ENCODE data around the gene FCHSD2. TPM values are rescaled to one million over a fixed set of nuclear protein-coding genes. Genes with fewer than 3 reads are reported as not detected.

FCHSD2 gene
- polyA plus RNA-seq, 1 donor from 2014 or later: 72.1 TPM

DNA sequence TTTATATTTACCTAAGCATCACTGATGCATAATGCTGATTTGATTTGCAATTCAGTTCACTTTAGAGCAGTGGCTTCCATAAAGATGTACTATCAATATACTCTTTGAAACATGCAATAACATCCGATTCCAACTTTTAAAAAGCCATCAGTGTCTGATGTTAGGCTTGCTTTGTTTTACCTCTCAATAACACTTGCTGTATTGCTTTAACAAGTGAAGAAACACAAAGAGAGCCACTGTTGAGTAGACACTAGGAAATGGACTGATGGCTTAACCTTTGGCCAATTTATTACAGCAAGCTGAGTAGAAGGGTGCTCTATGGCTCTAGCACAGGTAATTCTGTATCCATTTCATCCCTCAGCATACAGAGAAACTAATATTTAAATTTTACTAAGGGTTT, 122.1 kb downstream of the FCHSD2 start:
- Mint-ChIP-seq H3K9me3 (peaks cover 11 to 20% (median 13%) of the 10 kb centered on the region in 3 donors), H3K36me3 (peaks cover 22% of the 10 kb centered on the region), H3K4me1 (peaks cover 44 to 54% (median 50%) of the 10 kb centered on the region in 3 donors), H3K4me3 (no peak overlapping the region), H3K27ac (no peak overlapping the region), H3K27me3 (no peaks in the 10 kb centered on the region)

DNA sequence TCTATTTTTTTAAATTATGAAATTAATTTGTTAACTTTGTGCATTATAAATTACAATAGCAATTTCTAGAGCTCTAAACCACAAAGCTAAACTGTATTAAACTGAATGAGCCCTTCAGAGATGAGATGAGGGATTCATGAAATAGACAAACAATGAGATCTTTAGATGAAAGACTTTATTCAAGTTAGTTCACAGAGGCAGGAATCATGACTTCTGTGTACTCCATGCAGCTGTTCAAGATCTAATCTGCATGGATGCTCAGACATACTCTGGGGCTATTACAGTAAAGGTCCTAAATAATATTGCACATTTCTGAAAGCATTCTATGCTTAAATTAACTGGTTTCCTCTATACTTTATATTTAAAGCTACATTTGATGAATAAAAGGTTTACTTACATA, 122.7 kb downstream of the FCHSD2 start:
- Mint-ChIP-seq H3K27ac (no peak overlapping the region), H3K36me3 (peaks cover 17% of the 10 kb centered on the region), H3K4me1 (peaks cover 45 to 51% (median 50%) of the 10 kb centered on the region in 3 donors)

DNA sequence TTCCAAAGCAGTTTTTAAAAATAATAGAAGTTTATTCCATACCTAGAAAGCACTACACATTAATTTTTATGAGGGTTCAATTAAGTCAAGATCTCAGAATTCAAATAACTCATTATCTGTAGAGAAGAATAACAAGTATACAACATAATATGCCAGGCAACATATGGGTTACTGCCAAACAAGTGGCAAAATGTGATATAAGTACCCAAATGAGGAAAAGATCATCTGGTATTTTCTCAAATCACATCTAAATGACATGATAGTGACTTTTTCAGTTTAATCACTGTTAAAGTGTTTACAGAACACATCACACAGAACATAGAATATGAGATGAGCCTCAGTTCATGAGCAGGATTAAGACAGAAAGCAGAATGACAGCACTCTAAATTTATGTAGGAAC, 123.3 kb downstream of the FCHSD2 start:
- Mint-ChIP-seq H3K27ac (no peak overlapping the region), H3K27me3 (no peaks in the 10 kb centered on the region), H3K9me3 (peaks cover 2 to 9% (median 6%) of the 10 kb centered on the region in 3 donors), H3K4me3 (peak overlapping the region in 1 of 4 donors; percentile 57), H3K36me3 (peaks cover 14% of the 10 kb centered on the region), H3K4me1 (peaks cover 45 to 53% (median 51%) of the 10 kb centered on the region in 3 donors)

More for the DNA sequence above, 122.7 kb downstream of the FCHSD2 start:
- Mint-ChIP-seq H3K4me3 (no peak overlapping the region), H3K9me3 (peaks cover 7 to 15% (median 9%) of the 10 kb centered on the region in 3 donors), H3K27me3 (no peaks in the 10 kb centered on the region)

DNA sequence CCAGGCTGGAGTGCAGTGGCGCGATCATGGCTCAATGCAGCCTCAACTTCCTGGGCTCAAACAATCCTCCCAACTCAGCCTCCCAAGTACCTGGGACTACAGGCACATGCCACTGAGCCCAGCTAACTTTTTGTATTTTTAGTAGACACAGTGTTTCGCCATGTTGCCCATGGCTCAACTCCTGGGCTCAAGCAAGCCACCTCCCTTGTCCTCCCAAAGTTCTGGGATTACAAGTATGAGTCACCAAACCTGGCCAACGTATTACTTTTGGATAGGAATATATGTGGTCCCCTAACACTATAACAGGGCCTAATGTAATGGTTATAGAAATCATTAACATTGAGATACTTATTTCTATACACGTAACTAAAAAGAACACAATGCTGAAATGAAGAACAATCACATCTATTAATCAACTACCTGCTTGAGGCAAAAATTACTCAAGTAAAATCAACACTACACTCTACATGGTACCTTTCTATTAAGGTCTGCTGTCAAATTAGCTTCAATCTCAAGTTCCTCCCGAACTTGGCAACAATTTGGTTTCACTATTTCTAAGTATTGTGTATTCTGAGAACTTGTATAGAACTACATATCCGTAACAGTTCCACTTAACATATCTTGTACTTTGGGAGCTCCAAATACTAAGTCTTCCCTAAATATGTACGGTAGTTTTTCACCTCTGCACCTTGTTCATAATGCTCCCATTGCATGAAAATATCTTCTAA, 124.9 kb downstream of the FCHSD2 start:
- H3K9me3 Mint-ChIP-seq: no peaks in the 10 kb centered on the region
- peak overlapping the region in 2 of 4 donors; percentile 35 to 66 for H3K4me3 Mint-ChIP-seq
- H3K27me3 Mint-ChIP-seq: no peaks in the 10 kb centered on the region
- H3K36me3 Mint-ChIP-seq: peaks cover 15% of the 10 kb centered on the region
- H3K4me1 Mint-ChIP-seq: peaks cover 42 to 49% (median 46%) of the 10 kb centered on the region in 3 donors
- peak overlapping the region; percentile 30 to 58 (median 46) for H3K27ac Mint-ChIP-seq

GRCh38 chr11:73013021-73013420, 129.1 kb downstream of the FCHSD2 start:
- Mint-ChIP-seq H3K4me3 (no peak overlapping the region), H3K9me3 (peaks cover 5 to 18% (median 8%) of the 10 kb centered on the region in 3 donors), H3K27me3 (no peaks in the 10 kb centered on the region), H3K4me1 (peaks cover 32 to 52% (median 38%) of the 10 kb centered on the region in 3 donors), H3K36me3 (peaks cover 29% of the 10 kb centered on the region), H3K27ac (peak overlapping the region in 2 of 3 donors; percentile 7 to 60)

- Mint-ChIP-seq H3K4me3 (no peak overlapping the region), H3K9me3 (peaks cover 5 to 18% (median 8%) of the 10 kb centered on the region in 3 donors), H3K36me3 (peaks cover 28% of the 10 kb centered on the region), H3K4me1 (peaks cover 31 to 46% (median 37%) of the 10 kb centered on the region in 3 donors), H3K27ac (peak overlapping the region in 2 of 3 donors; percentile 7 to 71), H3K27me3 (no peaks in the 10 kb centered on the region)
Observed at GRCh38 chr11:73012121-73012863, 129.8 kb downstream of the FCHSD2 start.

GRCh38 chr11:73011126-73011817, 130.8 kb downstream of the FCHSD2 start:
- Mint-ChIP-seq H3K36me3 (peaks cover 27% of the 10 kb centered on the region), H3K27ac (peak overlapping the region in 1 of 3 donors; percentile 71)

GRCh38 chr11:73009972-73010371, 132.1 kb downstream of the FCHSD2 start:
- Mint-ChIP-seq H3K27ac (peak overlapping the region; percentile 54 to 63 (median 61)), H3K9me3 (peaks cover 5 to 25% (median 8%) of the 10 kb centered on the region in 3 donors), H3K27me3 (no peaks in the 10 kb centered on the region), H3K4me1 (peaks cover 32 to 52% (median 39%) of the 10 kb centered on the region in 3 donors), H3K4me3 (no peak overlapping the region), H3K36me3 (peaks cover 31% of the 10 kb centered on the region)

More at GRCh38 chr11:73011126-73011817, 130.8 kb downstream of the FCHSD2 start:
- H3K4me1 Mint-ChIP-seq: peaks cover 25 to 44% (median 33%) of the 10 kb centered on the region in 3 donors
- peaks cover 5 to 21% (median 8%) of the 10 kb centered on the region in 3 donors for H3K9me3 Mint-ChIP-seq
- H3K4me3 Mint-ChIP-seq: no peak overlapping the region
- no peaks in the 10 kb centered on the region for H3K27me3 Mint-ChIP-seq

GRCh38 chr11:73004088-73004487, 138.0 kb downstream of the FCHSD2 start:
- H3K9me3 Mint-ChIP-seq: peaks cover 3 to 18% (median 5%) of the 10 kb centered on the region in 3 donors
- peak overlapping the region; percentile 92 to 96 (median 96) for H3K27ac Mint-ChIP-seq
- H3K4me3 Mint-ChIP-seq: peak overlapping the region; percentile 38 to 77 (median 54)
- peaks cover 27% of the 10 kb centered on the region for H3K36me3 Mint-ChIP-seq
- H3K4me1 Mint-ChIP-seq: peaks cover 47 to 56% (median 51%) of the 10 kb centered on the region in 3 donors
- no peaks in the 10 kb centered on the region for H3K27me3 Mint-ChIP-seq

- Mint-ChIP-seq H3K4me1 (peaks cover 48 to 57% (median 51%) of the 10 kb centered on the region in 3 donors), H3K4me3 (peak overlapping the region; percentile 44 to 77 (median 70)), H3K9me3 (peaks cover 2 to 15% (median 3%) of the 10 kb centered on the region in 3 donors), H3K36me3 (peaks cover 23% of the 10 kb centered on the region), H3K27me3 (no peaks in the 10 kb centered on the region), H3K27ac (peak overlapping the region; percentile 9 to 92 (median 59))
Observed at GRCh38 chr11:73003088-73003487, 139.0 kb downstream of the FCHSD2 start.

- H3K27ac Mint-ChIP-seq: peak overlapping the region; percentile 9 to 92 (median 25)
- peak overlapping the region in 2 of 4 donors; percentile 47 to 56 for H3K4me3 Mint-ChIP-seq
- H3K27me3 Mint-ChIP-seq: no peaks in the 10 kb centered on the region
- peaks cover 21% of the 10 kb centered on the region for H3K36me3 Mint-ChIP-seq
- peaks cover 2 to 15% (median 3%) of the 10 kb centered on the region in 3 donors for H3K9me3 Mint-ChIP-seq
- H3K4me1 Mint-ChIP-seq: peaks cover 52 to 65% (median 54%) of the 10 kb centered on the region in 3 donors
Observed at GRCh38 chr11:73002214-73002613, 139.9 kb downstream of the FCHSD2 start.

DNA sequence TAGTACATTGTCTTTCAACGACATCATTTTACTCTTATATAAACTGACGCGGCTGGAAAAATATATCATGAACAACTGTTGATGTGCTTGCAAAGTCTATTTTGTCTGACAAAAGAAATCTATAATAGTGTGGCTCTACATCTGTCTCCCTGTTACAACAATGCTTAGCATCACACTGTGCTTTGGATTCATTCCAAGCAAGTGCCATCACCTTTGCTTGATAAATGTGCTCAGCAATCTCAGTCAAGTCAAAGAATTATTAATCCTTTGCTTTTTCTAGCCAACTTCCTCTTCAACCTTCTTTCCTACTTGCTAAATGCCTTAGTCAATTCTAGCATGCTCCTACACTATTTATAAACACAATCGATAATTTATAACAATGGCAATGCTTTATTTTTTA, 140.5 kb downstream of the FCHSD2 start:
- Mint-ChIP-seq H3K4me1 (peaks cover 58 to 67% (median 60%) of the 10 kb centered on the region in 3 donors), H3K27ac (peak overlapping the region; percentile 9 to 92 (median 55)), H3K4me3 (peak overlapping the region in 2 of 4 donors; percentile 47 to 56), H3K9me3 (peaks cover 2 to 14% (median 3%) of the 10 kb centered on the region in 3 donors), H3K36me3 (peaks cover 21% of the 10 kb centered on the region), H3K27me3 (no peaks in the 10 kb centered on the region)

GRCh38 chr11:72998676-72999075, 143.4 kb downstream of the FCHSD2 start:
- H3K4me1 Mint-ChIP-seq: peaks cover 46 to 57% (median 51%) of the 10 kb centered on the region in 3 donors
- peak overlapping the region in 1 of 4 donors; percentile 84 for H3K4me3 Mint-ChIP-seq
- no peak overlapping the region for H3K27ac Mint-ChIP-seq
- no peaks in the 10 kb centered on the region for H3K27me3 Mint-ChIP-seq
- peaks cover 0 to 1% (median 0%) of the 10 kb centered on the region in 3 donors for H3K9me3 Mint-ChIP-seq
- peaks cover 14% of the 10 kb centered on the region for H3K36me3 Mint-ChIP-seq

DNA sequence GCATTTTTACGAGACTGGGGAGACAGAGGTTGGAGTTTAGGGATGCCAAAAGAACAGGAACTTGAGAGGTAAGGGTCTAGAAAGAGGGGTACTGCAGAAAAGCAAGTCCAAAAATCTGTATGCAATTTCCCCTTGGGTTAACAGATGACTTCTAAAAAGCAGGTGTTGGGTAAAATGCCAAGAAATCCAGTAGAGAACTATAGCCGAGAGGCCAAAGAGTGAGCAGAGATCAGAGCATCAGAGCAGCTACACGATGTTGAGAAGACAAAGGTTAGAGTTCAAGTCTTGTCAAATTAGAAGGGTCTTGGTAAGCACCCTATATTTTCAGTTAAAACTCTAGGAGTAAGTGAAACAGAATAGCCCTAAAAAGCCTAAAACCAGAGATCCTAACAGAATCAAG, 145.2 kb downstream of the FCHSD2 start:
- Mint-ChIP-seq H3K36me3 (peaks cover 12% of the 10 kb centered on the region), H3K9me3 (peaks cover 0 to 1% (median 0%) of the 10 kb centered on the region in 3 donors)

More for the DNA sequence above, 145.2 kb downstream of the FCHSD2 start:
- Mint-ChIP-seq H3K4me1 (peaks cover 37 to 46% (median 41%) of the 10 kb centered on the region in 3 donors), H3K4me3 (peak overlapping the region; percentile 18 to 65 (median 56)), H3K27ac (peak overlapping the region; percentile 17 to 26 (median 22)), H3K27me3 (no peaks in the 10 kb centered on the region)

Measured in IgD-negative memory B cell (primary cell).